Heart left ventricle (tissue), 16 donors: ENCODE results near the gene AP3S2. TPM values are rescaled to one million over a fixed set of nuclear protein-coding genes. Genes with fewer than 3 reads are reported as not detected.

Source experiments
- ATAC-seq, 4 donors: fragments of 200-7000 bp; cut with Tn5 transposase; one replicate each; pipeline ENCODE4 v1.9.1; 2020 to 2022; ENCODE audit warnings: moderate library complexity in 4 of 4, mild to moderate bottlenecking in 3 of 4, moderate number of reproducible peaks in 1 of 4
- DNase-seq, 5 donors: peaks; one replicate each; pipeline ENCODE4 v3.0.0-alpha.2; 2020
- H3K27ac ChIP-seq, 12 donors: fragments of 200-600 bp; sonication (generic) in 4 of 12; one replicate each; pipeline versions ENCODE4 v1.5.0 to v1.8.0; 2016 to 2022; ENCODE audit warnings: mild to moderate bottlenecking in 2 of 12
- H3K27me3 ChIP-seq, 9 donors: fragments of 200-600 bp; sonication (generic) in 2 of 9; one replicate each; pipeline versions ENCODE4 v1.5.1 to v1.8.0; 2016 to 2022; ENCODE audit warnings: mild to moderate bottlenecking in 3 of 9
- H3K36me3 ChIP-seq, 9 donors: fragments of 200-600 bp; sonication (generic) in 2 of 9; one replicate each; pipeline versions ENCODE4 v1.5.0 to v1.8.0; 2018 to 2022; ENCODE audit warnings: mild to moderate bottlenecking in 2 of 9
- H3K4me1 ChIP-seq, 12 donors: fragments of 200-600 bp; sonication (generic) in 4 of 12; one replicate each; pipeline versions ENCODE4 v1.5.0 to v1.8.0; 2016 to 2022; ENCODE audit warnings: mild to moderate bottlenecking in 3 of 12
- H3K4me3 ChIP-seq, 12 donors: fragments of 200-600 bp; sonication (generic) in 4 of 12; one replicate each; pipeline versions ENCODE4 v1.5.0 to v1.8.0; 2017 to 2022; ENCODE audit warnings: mild to moderate bottlenecking in 9 of 12, moderate library complexity in 4 of 12
- H3K9me3 ChIP-seq, 12 donors: fragments of 200-600 bp; sonication (generic) in 4 of 12; one replicate each; pipeline versions ENCODE4 v1.5.0 to v1.8.0; 2016 to 2022; ENCODE audit warnings: mild to moderate bottlenecking in 1 of 12
- CTCF ChIP-seq, 12 donors: fragments of 200-600 bp; sonication (generic) in 4 of 12; IDR thresholded peaks; one replicate each; pipeline versions ENCODE4 v1.5.0 to v1.8.0; 2018 to 2022; ENCODE audit warnings: antibody characterized with exemption in 12 of 12, mild to moderate bottlenecking in 5 of 12
- POLR2A ChIP-seq, 2 donors: fragments of 450-650 bp; IDR thresholded peaks; one replicate each; pipeline ENCODE4 v1.6.1; 2017; ENCODE audit warnings: antibody characterized with exemption in 2 of 2, mild to moderate bottlenecking in 2 of 2, moderate library complexity in 2 of 2
- WGBS, 4 donors: extraction: QIAGEN DNeasy Blood & Tissue Kit in 2 of 4; methylation state at CpG; one replicate each; pipeline versions ENCODE4 v1.1.5 to v1.1.7; 2013 to 2018; 5-methylcytosine and 5-hydroxymethylcytosine counted together
- intact Hi-C, 10 donors: fragments of 100-400 bp; cut with DNase I; formaldehyde crosslinking; loops; one replicate each; pipeline versions ENCODE4 v1.11.1 to v1.14.2; 2022
- polyA plus RNA-seq, 2 donors: library from polyadenylated mRNA; stranded (reverse); fragments of 200-250 nt; gene quantifications; one replicate each; pipeline ENCODE4 v1.2.3, GENCODE V29; 2013
- total RNA-seq, 9 donors: library from RNA; depleted of rRNA in 2 of 9; stranded (reverse); fragments of >200 nt in 2 of 9; fragmentation: NEBNext Ultra II Directional in 3 of 9; extraction: Animal tissue kit (Norgen Biotek cat#: 25700) in 3 of 9; gene quantifications; one replicate each; pipeline versions ENCODE4 v1.1.0 to v1.2.4, GENCODE V29; 2016 to 2023
- donor health status: ischemic (EF 13 %, LVEDD 7.1; RV severe dilation, severe dysfunction).
- donor health status: healthy with polysubstance abuse.
- donor health status: DM: no; HTN: yes; CAD: no.
- donor health status: DM: no; HTN: no; CAD: no.
- donor health status: ischemic (EF 25% LVEDD 6.9; RV normal size, moderate dysfunction).
- donor health status: ischemic (EF 25% LVEDD 5.7; RV mildly dilated, moderate dysfunction).
- donor health status: healthy.
- donor health status: DM: yes; HTN: yes; CAD: no.
- donor health status: ischemic (EF 35%, LVEDD 5.7; RV mildly dilated, moderate dysfunction).
- donor health status: nonischemic (EF 11% LVEDD 7.7; RV severe dilation, severe dysfunction).
- donor health status: DM: yes; HTN: yes; CAD: no.
- donor health status: PGD.
- donor health status: ischemic (EF 29% LVEDD 5.4; RV normal size, mild dysfunction).
- donor health status: nonischemic (EF 23%, LVEDD 6.1; RV moderate dilation, normal function).

AP3S2 gene
- total and polyA plus RNA-seq, 11 donors, result 15.4 to 64.6 (median 43.3) TPM

GRCh38 chr15:89830639-89831038 is 63.2 kb downstream of the AP3S2 start:
- Histone ChIP-seq H3K4me1 (peaks cover 0 to 47% (median 14%) of the 10 kb centered on the region in 12 donors), H3K27ac (no peak overlapping the region), H3K9me3 (no peaks in the 10 kb centered on the region), H3K27me3 (no peaks in the 10 kb centered on the region), H3K36me3 (peaks cover 7 to 37% (median 33%) of the 10 kb centered on the region in 9 donors), H3K4me3 (no peak overlapping the region)
- 91 to 96% (median 94%) methylated on average over 12 of the region's 12 CpGs for WGBS, 4 donors
- DNase-seq (no peak), ATAC-seq (no peak)
- intact Hi-C loops, result no loop called here
- TF ChIP-seq POLR2A (IDR thresholded peaks at IDR 0.05) (no peak), CTCF (IDR thresholded peaks at IDR 0.05) (no peak)

GRCh38 chr15:89829616-89830440 is 64.0 kb downstream of the AP3S2 start:
- Histone ChIP-seq H3K36me3 (peaks cover 3 to 29% (median 24%) of the 10 kb centered on the region in 9 donors), H3K4me3 (no peak overlapping the region), H3K4me1 (peaks cover 0 to 47% (median 14%) of the 10 kb centered on the region in 12 donors), H3K27me3 (no peaks in the 10 kb centered on the region), H3K27ac (no peak overlapping the region), H3K9me3 (no peaks in the 10 kb centered on the region)
- TF ChIP-seq POLR2A (IDR thresholded peaks at IDR 0.05), result no peak
- no peak for TF ChIP-seq CTCF (IDR thresholded peaks at IDR 0.05)
- 87 to 93% (median 91%) methylated on average over 17 of the region's 17 CpGs for WGBS, 4 donors
- no peak for ATAC-seq
- no peak for DNase-seq
- intact Hi-C loops, result loop anchor here in 2 of 10 donors (10.0 kb wide), 1 partner anchor 55 kb away; the partner anchor contains the start of gene MESP2 (in 2 of the 2)

- no peak for ATAC-seq
- intact Hi-C loops, result loop anchor here in 2 of 10 donors (10.0 kb wide), 1 partner anchor 54 kb away; the partner anchor contains the start of gene MESP2 (in 2 of the 2)
- H3K27ac ChIP-seq, result no peak overlapping the region
- no peaks in the 10 kb centered on the region for H3K27me3 ChIP-seq
- no peaks in the 10 kb centered on the region for H3K9me3 ChIP-seq
- TF ChIP-seq CTCF (IDR thresholded peaks at IDR 0.05) (no peak), POLR2A (IDR thresholded peaks at IDR 0.05) (no peak)
- WGBS, 4 donors, result 66 to 78% (median 74%) methylated on average over 8 of the region's 8 CpGs
- peaks cover 0 to 50% (median 14%) of the 10 kb centered on the region in 12 donors for H3K4me1 ChIP-seq
- no peak for DNase-seq
- H3K36me3 ChIP-seq, result peaks cover 3 to 22% (median 18%) of the 10 kb centered on the region in 9 donors
- no peak overlapping the region for H3K4me3 ChIP-seq
Measured at GRCh38 chr15:89829161-89829560, 64.6 kb downstream of the AP3S2 start.
